IMR-90 (cell line): ENCODE data around the gene PIRT. TPM values are rescaled to one million over a fixed set of nuclear protein-coding genes. Genes with fewer than 3 reads are reported as not detected.

Experiments used
- ATAC-seq: fragments of 200-7000 bp; cut with Tn5 transposase; 2 replicates; pipeline ENCODE4 v1.9.1; 2020; ENCODE audit warnings: low read depth, mild to moderate bottlenecking, moderate library complexity
- BruUV-seq: library from RNA; stranded (reverse); fragments of 400-500 nt; replicated peaks from 2 replicates; lab custom pipeline; 2021; lab: Mats Ljungman, UMichigan
- CTCF ChIA-PET: fragments of 300-600 bp; formaldehyde crosslinking; extraction: SDS; loops from one replicate; lab custom pipeline; 2021; ENCODE audit warnings: antibody characterized with exemption; lab: Yijun Ruan, JAX
- POLR2A ChIA-PET: fragments of 300-600 bp; sonication (Branson Sonifier 250); formaldehyde crosslinking; loops from one replicate; lab custom pipeline; 2022; ENCODE audit warnings: antibody characterized with exemption; ENCODE audit not compliant: unreplicated experiment; lab: Charles Lee
- DNase-seq: peaks from one replicate; pipeline ENCODE4 v3.0.0; 2013
- H2AFZ ChIP-seq: replicated peaks from 2 replicates; pipeline ENCODE3; 2013; ENCODE audit warnings: low read length, mild to moderate bottlenecking; ENCODE audit not compliant: poor library complexity
- H2AK5ac ChIP-seq: 2 replicates; pipeline ENCODE4 v1.6.1; 2013; ENCODE audit warnings: low read depth, low read length, inconsistent platforms
- H2AK9ac ChIP-seq: replicated peaks from 2 replicates; pipeline ENCODE3; 2013; ENCODE audit warnings: mild to moderate bottlenecking, low read depth, low read length, moderate library complexity; ENCODE audit not compliant: poor library complexity
- H2BK120ac ChIP-seq: 2 replicates; pipeline ENCODE4 v1.6.1; 2013; ENCODE audit warnings: low read depth, low read length, inconsistent platforms
- H2BK15ac ChIP-seq: 3 replicates; pipeline ENCODE4 v1.6.1; 2013; ENCODE audit warnings: low read depth, low read length, inconsistent platforms
- H2BK20ac ChIP-seq: 2 replicates; pipeline ENCODE4 v1.6.1; 2013; ENCODE audit warnings: low read depth, mild to moderate bottlenecking, inconsistent platforms, low read length, moderate library complexity
- H2BK5ac ChIP-seq: 2 replicates; pipeline ENCODE4 v1.6.1; 2013; ENCODE audit warnings: mild to moderate bottlenecking, low read depth, low read length, inconsistent platforms; ENCODE audit not compliant: poor library complexity, severe bottlenecking
- H3K14ac ChIP-seq: replicated peaks from 2 replicates; pipeline ENCODE4 v1.6.1; 2013; ENCODE audit warnings: low read depth, low read length, inconsistent platforms
- H3K18ac ChIP-seq: 2 replicates; pipeline ENCODE4 v1.6.1; 2013; ENCODE audit warnings: low read depth, low read length, control low read depth
- H3K23ac ChIP-seq: 2 replicates; pipeline ENCODE4 v1.6.1; 2013; ENCODE audit warnings: low read depth, low read length, inconsistent platforms
- H3K27ac ChIP-seq: 2 replicates; pipeline ENCODE4 v1.5.1; 2013; ENCODE audit warnings: mild to moderate bottlenecking, control low read depth, low read length; ENCODE audit not compliant: insufficient read depth
- H3K27me3 ChIP-seq: 2 replicates; pipeline ENCODE4 v1.6.1; 2013; ENCODE audit warnings: low read length; ENCODE audit not compliant: control insufficient read depth, insufficient read depth
- H3K36me3 ChIP-seq: 2 replicates; pipeline ENCODE4 v1.6.1; 2013; ENCODE audit warnings: low read length, mixed read lengths; ENCODE audit not compliant: control insufficient read depth, insufficient read depth
- H3K4ac ChIP-seq: 2 replicates; pipeline ENCODE4 v1.6.1; 2013; ENCODE audit warnings: low read depth, low read length, inconsistent platforms
- H3K4me1 ChIP-seq: 2 replicates; pipeline ENCODE4 v1.6.1; 2013; ENCODE audit warnings: low read length, mixed read lengths; ENCODE audit not compliant: control insufficient read depth, insufficient read depth
- H3K4me2 ChIP-seq: 2 replicates; pipeline ENCODE4 v1.6.1; 2013; ENCODE audit warnings: low read depth, mild to moderate bottlenecking, control low read depth, low read length, moderate library complexity
- H3K4me3 ChIP-seq: 2 replicates; pipeline ENCODE4 v1.5.1; 2013; ENCODE audit warnings: low read depth, mild to moderate bottlenecking, control low read depth, low read length, moderate library complexity; ENCODE audit not compliant: insufficient read depth
- H3K56ac ChIP-seq: 2 replicates; pipeline ENCODE4 v1.6.1; 2013; ENCODE audit warnings: low read length, inconsistent platforms; ENCODE audit not compliant: insufficient read depth; ENCODE audit errors: extremely low read depth
- H3K79me1 ChIP-seq, 2 experiments: 2 replicates each; pipeline ENCODE4 v1.6.1; 2013; ENCODE audit warnings: low read length in 2 of 2, inconsistent platforms in 1 of 2, low read depth in 1 of 2
- H3K9ac ChIP-seq: 2 replicates; pipeline ENCODE4 v1.6.1; 2013; ENCODE audit warnings: low read depth, low read length, control low read depth
- H3K9me1 ChIP-seq: 2 replicates; pipeline ENCODE4 v1.6.1; 2013; ENCODE audit warnings: low read length, inconsistent platforms; ENCODE audit not compliant: insufficient read depth
- H3K9me3 ChIP-seq: 2 replicates; pipeline ENCODE4 v1.6.1; 2013; ENCODE audit warnings: low read length; ENCODE audit not compliant: control insufficient read depth, insufficient read depth
- H4K20me1 ChIP-seq: 2 replicates; pipeline ENCODE4 v1.6.1; 2013; ENCODE audit warnings: low read length, inconsistent platforms; ENCODE audit not compliant: insufficient read depth
- H4K5ac ChIP-seq: 2 replicates; pipeline ENCODE4 v1.6.1; 2013; ENCODE audit warnings: mild to moderate bottlenecking, low read depth, low read length, control low read depth
- H4K8ac ChIP-seq, 2 experiments: 2 replicates each; pipeline ENCODE4 v1.6.1; 2013; ENCODE audit warnings: low read depth in 2 of 2, low read length in 2 of 2, control low read depth in 1 of 2, inconsistent platforms in 1 of 2
- H4K91ac ChIP-seq: 2 replicates; pipeline ENCODE4 v1.6.1; 2013; ENCODE audit warnings: low read depth, low read length, inconsistent platforms; ENCODE audit not compliant: insufficient read depth
- BHLHE40 ChIP-seq: fragments of 150-350 bp; IDR thresholded peaks from 2 replicates; pipeline ENCODE4 v1.6.1; 2016; ENCODE audit warnings: mild to moderate bottlenecking, low read depth, low read length
- ELK1 ChIP-seq: fragments of 150-350 bp; IDR thresholded peaks from 2 replicates; pipeline ENCODE4 v1.6.1; 2016; ENCODE audit warnings: low read depth, mild to moderate bottlenecking, low read length, moderate library complexity, borderline replicate concordance
- MXI1 ChIP-seq: IDR thresholded peaks from 2 replicates; pipeline ENCODE4 v1.6.1; 2012; ENCODE audit warnings: low read depth, mild to moderate bottlenecking, low read length, moderate library complexity, borderline replicate concordance
- NFE2L2 ChIP-seq: fragments of 150-350 bp; IDR thresholded peaks from 2 replicates; pipeline ENCODE4 v1.6.1; 2016; ENCODE audit warnings: low read depth, mild to moderate bottlenecking, low read length
- POLR2A ChIP-seq: IDR thresholded peaks from 2 replicates; pipeline ENCODE4 v1.6.1; 2012; ENCODE audit warnings: mild to moderate bottlenecking, low read depth, low read length
- RCOR1 ChIP-seq: IDR thresholded peaks from 2 replicates; pipeline ENCODE4 v1.6.1; 2012; ENCODE audit warnings: mild to moderate bottlenecking, low read length, improper control_type of control experiment; ENCODE audit not compliant: insufficient replicate concordance
- SMC3 ChIP-seq: fragments of 150-350 bp; IDR thresholded peaks from 2 replicates; pipeline ENCODE4 v1.6.1; 2016; ENCODE audit warnings: low read depth, mild to moderate bottlenecking, antibody characterized with exemption, low read length, moderate library complexity
- WGBS, 2 experiments: methylation state at CpG; one replicate each; pipeline versions ENCODE4 v1.1.5 to v1.1.7; 2013; ENCODE audit warnings: missing lambda C conversion rate in 2 of 2; ENCODE audit not compliant: insufficient read length in 1 of 2; ENCODE audit errors: extremely low coverage in 2 of 2; 5-methylcytosine and 5-hydroxymethylcytosine counted together
- dilution Hi-C: fragments of 300-500 bp; cut with HindIII; formaldehyde crosslinking; loops from one replicate; pipeline ENCODE4 v1.14.3; 2018; ENCODE audit warnings: low sequenced_read_pairs; ENCODE audit not compliant: unreplicated experiment
- in situ Hi-C: fragments of 300-500 bp; cut with MboI; formaldehyde crosslinking; loops from 3 replicates; pipeline ENCODE4 v1.14.3; 2019; ENCODE audit warnings: low sequenced_read_pairs, inconsistent platforms, mixed read lengths
- intact Hi-C: fragments of 100-400 bp; cut with micrococcal nuclease; formaldehyde crosslinking; loops from 2 replicates; pipeline ENCODE4 v1.10.0; 2022
- polyA plus RNA-seq, 3 experiments: library from polyadenylated mRNA; depleted of rRNA; stranded (reverse); fragments of >200 nt; gene quantifications; 2 replicates each; pipeline ENCODE4 v1.2.3, GENCODE V29; 2012; ENCODE audit warnings: low replicate concordance in 1 of 3
- total RNA-seq: library from RNA; depleted of rRNA; stranded (reverse); fragments of >200 nt; gene quantifications from 2 replicates; pipeline ENCODE4 v1.2.3, GENCODE V29; 2012

PIRT gene
- total and polyA plus RNA-seq, 2 of the 4 experiments (the other 2 are of a cell fraction): not detected

GRCh38 chr17:10804546-10804945 is 33.3 kb downstream of the PIRT start:
- Histone ChIP-seq H2BK5ac (no peak overlapping the region), H2AFZ (no peak overlapping the region), H3K9me1 (no peaks in the 10 kb centered on the region), H3K9ac (no peak overlapping the region), H3K27ac (no peak overlapping the region), H2AK5ac (no peak overlapping the region), H3K4me3 (no peak overlapping the region), H4K91ac (no peak overlapping the region), H3K18ac (no peak overlapping the region), H3K79me1 (no peaks in the 10 kb centered on the region), H3K4me1 (no peaks in the 10 kb centered on the region), H3K4ac (no peak overlapping the region), H2BK120ac (no peak overlapping the region), H2BK20ac (no peak overlapping the region), H2BK15ac (no peak overlapping the region), H4K5ac (no peak overlapping the region), H2AK9ac (no peak overlapping the region), H4K20me1 (no peaks in the 10 kb centered on the region), H4K8ac (no peak overlapping the region), H3K4me2 (no peak overlapping the region), H3K36me3 (no peaks in the 10 kb centered on the region), H3K9me3 (no peaks in the 10 kb centered on the region), H3K23ac (no peak overlapping the region), H3K56ac (no peak overlapping the region), H3K27me3 (no peaks in the 10 kb centered on the region), H3K14ac (no peak overlapping the region)
- ATAC-seq (no peak), DNase-seq (no peak)
- in situ Hi-C loops: no loop called here
- intact Hi-C loops: no loop called here
- WGBS, 2 experiments: 80% methylated on average over 1 of the region's 7 CpGs; no CpG with 5 or more reads in 1 of the 2 experiments
- no TSS peak for BruUV-seq
- TF ChIP-seq BHLHE40 (no peak), MXI1 (no peak), NFE2L2 (no peak), ELK1 (no peak), SMC3 (no peak), POLR2A (no peak), RCOR1 (no peak)
- dilution Hi-C loops: no loop called here
- ChIA-PET POLR2A (no interaction called here), CTCF (no interaction called here)
